ENCODE results near the gene SMIM38.

- TF ChIP-seq POLR2A (IDR thresholded peaks at IDR 0.05): no peak
- TF ChIP-seq CTCF (IDR thresholded peaks at IDR 0.05 in 8 of 11, conservative IDR thresholded peaks at IDR 0.05 in 3 of 11): no peak
- TF ChIP-seq POLR2AphosphoS5 (IDR thresholded peaks at IDR 0.05): no peak
Measured at GRCh38 chr11:69201764-69202370, 46.1 kb downstream of the SMIM38 start.

Data from spleen (tissue), 7 donors.